NCI-H526 treated with DMSO at 0.1 percent for 48 hours (cell line): ENCODE results near the gene SLC35G4.
"Not testable (repeated sequence)": the region's sequence is repeated elsewhere in the genome, so short reads cannot be mapped to it uniquely, and the experiment has no call there.

Source experiments
- DNase-seq: peaks from one replicate; lab custom pipeline; 2025; lab: John Stamatoyannopoulos, UW

Gene SLC35G4

GRCh38 chr18:11613611-11614010, 4.2 kb downstream of the SLC35G4 start:
- not testable (repeated sequence) for DNase-seq

GRCh38 chr18:11614042-11614441, 4.6 kb downstream of the SLC35G4 start:
- not testable (repeated sequence) for DNase-seq

- not testable (repeated sequence) for DNase-seq
These were observed 5.6 kb downstream of the SLC35G4 start for GRCh38 chr18:11614981-11615380.

- DNase-seq = not testable (repeated sequence)
These were observed 37.9 kb downstream of the SLC35G4 start for GRCh38 chr18:11647310-11647709.

- DNase-seq = not testable (repeated sequence)
These were observed 38.4 kb downstream of the SLC35G4 start for GRCh38 chr18:11647804-11648203.

- DNase-seq = no peak
These were observed 40.4 kb downstream of the SLC35G4 start for GRCh38 chr18:11649839-11650238.

- DNase-seq = no peak
These were observed 42.5 kb downstream of the SLC35G4 start for GRCh38 chr18:11651899-11652298.

- DNase-seq = no peak
These were observed 44.1 kb downstream of the SLC35G4 start for GRCh38 chr18:11653521-11653920.

GRCh38 chr18:11654736-11655605, 45.6 kb downstream of the SLC35G4 start:
- no peak for DNase-seq

GRCh38 chr18:11655606-11655932, 46.2 kb downstream of the SLC35G4 start:
- no peak for DNase-seq

- DNase-seq = no peak
These were observed 47.8 kb downstream of the SLC35G4 start for GRCh38 chr18:11657152-11657551.

- DNase-seq = no peak
These were observed 48.2 kb downstream of the SLC35G4 start for GRCh38 chr18:11657554-11657953.

GRCh38 chr18:11658019-11658418, 48.6 kb downstream of the SLC35G4 start:
- DNase-seq = no peak

GRCh38 chr18:11658989-11659388, 49.6 kb downstream of the SLC35G4 start:
- no peak for DNase-seq
